ENCODE data around the gene FAM13B.

The FAM13B gene

DNA sequence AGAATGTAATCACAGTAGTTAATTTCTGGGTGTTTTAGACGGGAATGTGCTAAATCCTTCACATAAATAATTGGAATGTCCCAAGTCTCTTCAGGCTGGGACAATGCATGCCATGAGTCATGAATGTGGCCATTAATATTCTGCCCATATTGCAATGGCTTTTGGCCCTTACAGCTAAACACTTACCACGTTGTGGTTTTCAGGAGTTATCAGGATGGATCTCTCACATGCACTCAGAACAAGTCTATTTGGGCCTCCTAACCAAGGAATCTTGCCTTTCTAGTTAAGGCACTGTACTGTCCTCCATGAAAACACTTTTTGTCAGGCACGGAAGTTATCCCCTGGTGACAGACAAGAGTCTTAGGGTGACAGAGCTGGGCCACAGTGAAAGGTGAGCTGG lies 110.9 kb downstream of the FAM13B start:
- no peak overlapping the region for H3K4me3 ChIP-seq (ENCODE audit: low read depth, low read length)
- H3K27ac ChIP-seq, result no peak overlapping the region
- peak; percentile 14 for DNase-seq
- in situ Hi-C loops (cut with HindIII; ENCODE audit: low pct_ligation_motif_present, low sequenced_read_pairs), result no loop called here
- H3K36me3 ChIP-seq (replicated peaks), result no peaks in the 10 kb centered on the region
- H3K27me3 ChIP-seq (replicated peaks), result no peaks in the 10 kb centered on the region
- TF ChIP-seq, protein P1, sequence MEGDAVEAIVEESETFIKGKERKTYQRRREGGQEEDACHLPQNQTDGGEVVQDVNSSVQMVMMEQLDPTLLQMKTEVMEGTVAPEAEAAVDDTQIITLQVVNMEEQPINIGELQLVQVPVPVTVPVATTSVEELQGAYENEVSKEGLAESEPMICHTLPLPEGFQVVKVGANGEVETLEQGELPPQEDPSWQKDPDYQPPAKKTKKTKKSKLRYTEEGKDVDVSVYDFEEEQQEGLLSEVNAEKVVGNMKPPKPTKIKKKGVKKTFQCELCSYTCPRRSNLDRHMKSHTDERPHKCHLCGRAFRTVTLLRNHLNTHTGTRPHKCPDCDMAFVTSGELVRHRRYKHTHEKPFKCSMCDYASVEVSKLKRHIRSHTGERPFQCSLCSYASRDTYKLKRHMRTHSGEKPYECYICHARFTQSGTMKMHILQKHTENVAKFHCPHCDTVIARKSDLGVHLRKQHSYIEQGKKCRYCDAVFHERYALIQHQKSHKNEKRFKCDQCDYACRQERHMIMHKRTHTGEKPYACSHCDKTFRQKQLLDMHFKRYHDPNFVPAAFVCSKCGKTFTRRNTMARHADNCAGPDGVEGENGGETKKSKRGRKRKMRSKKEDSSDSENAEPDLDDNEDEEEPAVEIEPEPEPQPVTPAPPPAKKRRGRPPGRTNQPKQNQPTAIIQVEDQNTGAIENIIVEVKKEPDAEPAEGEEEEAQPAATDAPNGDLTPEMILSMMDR (IDR thresholded peaks at IDR 0.05; ENCODE audit: low read depth, low read length, missing control alignments), result no peak

- TF ChIP-seq, protein P1 (IDR thresholded peaks at IDR 0.05; ENCODE audit: low read depth, low read length, missing control alignments), result no peak
- no peaks in the 10 kb centered on the region for H3K27me3 ChIP-seq (replicated peaks)
- no peak for DNase-seq
- no peak overlapping the region for H3K4me3 ChIP-seq (ENCODE audit: low read depth, low read length)
- in situ Hi-C loops (cut with HindIII; ENCODE audit: low pct_ligation_motif_present, low sequenced_read_pairs), result no loop called here
- no peaks in the 10 kb centered on the region for H3K36me3 ChIP-seq (replicated peaks)
- H3K27ac ChIP-seq, result no peak overlapping the region
Measured at GRCh38 chr5:137916923-137917322, 116.0 kb downstream of the FAM13B start.

DNA sequence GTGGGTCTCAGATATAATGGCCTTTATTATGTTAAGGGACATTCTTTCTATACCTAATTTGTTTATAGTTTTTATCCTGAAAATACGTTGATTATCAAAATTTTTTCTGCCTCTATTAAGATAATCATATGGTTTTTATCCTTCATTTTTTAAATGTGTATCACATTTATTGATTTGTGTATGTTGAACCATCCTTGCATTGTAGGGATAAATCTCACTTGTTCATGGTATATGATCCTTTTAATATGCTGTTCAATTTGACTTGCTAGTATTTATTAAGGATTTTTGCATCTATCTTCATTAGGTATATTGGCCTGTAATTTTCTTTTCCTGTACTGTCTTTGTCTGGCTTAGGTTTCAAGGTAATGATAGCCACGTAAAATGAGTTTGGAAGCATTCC lies 118.1 kb downstream of the FAM13B start:
- no peak overlapping the region for H3K27ac ChIP-seq
- H3K27me3 ChIP-seq (replicated peaks), result no peaks in the 10 kb centered on the region
- TF ChIP-seq, protein P1 (IDR thresholded peaks at IDR 0.05; ENCODE audit: low read depth, low read length, missing control alignments), result no peak
- no peaks in the 10 kb centered on the region for H3K36me3 ChIP-seq (replicated peaks)
- no peak overlapping the region for H3K4me3 ChIP-seq (ENCODE audit: low read depth, low read length)
- DNase-seq, result no peak
- in situ Hi-C loops (cut with HindIII; ENCODE audit: low pct_ligation_motif_present, low sequenced_read_pairs), result no loop called here

- in situ Hi-C loops (cut with HindIII; ENCODE audit: low pct_ligation_motif_present, low sequenced_read_pairs), result no loop called here
- no peaks in the 10 kb centered on the region for H3K27me3 ChIP-seq (replicated peaks)
- DNase-seq, result no peak
- TF ChIP-seq, protein P1 (IDR thresholded peaks at IDR 0.05; ENCODE audit: low read depth, low read length, missing control alignments), result no peak
- H3K4me3 ChIP-seq (ENCODE audit: low read depth, low read length), result no peak overlapping the region
- no peaks in the 10 kb centered on the region for H3K36me3 ChIP-seq (replicated peaks)
- H3K27ac ChIP-seq, result no peak overlapping the region
Measured at GRCh38 chr5:137902408-137903133, 130.3 kb downstream of the FAM13B start.

DNA sequence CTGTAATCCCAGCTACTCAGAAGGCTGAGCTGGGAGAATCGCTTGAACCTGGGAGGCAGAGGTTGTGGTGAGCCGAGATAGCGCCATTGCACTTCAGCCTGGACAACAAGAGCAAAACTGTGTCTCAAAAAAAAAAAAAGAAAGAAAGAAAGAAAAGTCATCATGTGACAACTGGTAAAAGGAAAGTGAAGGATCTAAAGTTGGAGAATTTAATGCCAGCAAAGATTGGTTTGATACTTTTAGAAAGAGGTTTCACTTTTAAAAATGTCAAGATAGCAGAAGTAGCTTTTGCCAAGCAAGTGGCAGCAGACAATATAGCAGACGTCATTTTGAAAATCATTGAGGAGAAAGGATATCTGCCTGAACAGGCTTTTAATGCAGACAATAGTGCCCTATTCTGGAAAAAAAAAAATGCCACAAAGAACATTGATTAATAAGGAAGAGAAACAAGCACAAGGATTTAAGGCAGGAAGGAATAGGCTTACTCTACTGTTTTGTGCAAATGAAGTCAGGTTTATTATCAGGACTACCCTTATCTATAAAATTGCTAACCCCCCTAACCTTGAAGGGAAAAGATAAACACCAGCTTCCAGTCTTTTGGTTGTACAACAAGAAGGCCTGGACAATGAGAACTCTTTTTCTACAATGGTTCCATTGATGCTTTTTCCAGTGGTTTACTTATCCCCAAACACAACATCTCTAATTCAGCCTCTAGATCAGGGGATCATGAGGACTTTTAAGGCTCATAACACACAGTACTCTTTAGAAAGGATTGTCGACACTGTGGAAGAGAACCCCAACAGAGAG lies 131.7 kb downstream of the FAM13B start:
- H3K27me3 ChIP-seq (replicated peaks), result no peaks in the 10 kb centered on the region
- H3K27ac ChIP-seq, result no peak overlapping the region
- H3K36me3 ChIP-seq (replicated peaks), result no peaks in the 10 kb centered on the region
- DNase-seq, result no peak
- no peak overlapping the region for H3K4me3 ChIP-seq (ENCODE audit: low read depth, low read length)
- in situ Hi-C loops (cut with HindIII; ENCODE audit: low pct_ligation_motif_present, low sequenced_read_pairs), result no loop called here
- TF ChIP-seq, protein P1 (IDR thresholded peaks at IDR 0.05; ENCODE audit: low read depth, low read length, missing control alignments), result no peak

Measured in brain microvascular endothelial cell (primary cell).